ENCODE data around the gene FBL. TPM values are rescaled to one million over a fixed set of nuclear protein-coding genes. Genes with fewer than 3 reads are reported as not detected.

The FBL gene
- polyA plus RNA-seq, 12 donors: 213 to 300 (median 229) TPM; not detected in 1

DNA sequence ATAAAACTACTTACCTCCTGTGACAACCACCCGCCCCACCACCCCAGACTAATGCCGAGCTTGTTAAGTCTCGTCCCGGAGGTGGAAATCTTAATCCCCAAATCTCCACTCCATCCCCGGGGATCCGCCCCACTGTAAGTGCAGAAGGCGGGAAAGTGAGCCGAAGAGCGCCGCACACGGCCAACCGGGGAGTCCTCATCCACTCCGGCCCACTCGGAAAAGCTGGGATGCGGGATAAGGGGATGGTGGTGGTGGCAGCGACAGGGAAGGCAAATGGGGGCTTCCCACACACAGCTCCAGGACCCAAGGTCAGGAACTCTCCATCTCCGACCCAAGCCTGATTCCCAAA lies 621 bp downstream of the FBL start:
- DNase-seq: peak; percentile 33

DNA sequence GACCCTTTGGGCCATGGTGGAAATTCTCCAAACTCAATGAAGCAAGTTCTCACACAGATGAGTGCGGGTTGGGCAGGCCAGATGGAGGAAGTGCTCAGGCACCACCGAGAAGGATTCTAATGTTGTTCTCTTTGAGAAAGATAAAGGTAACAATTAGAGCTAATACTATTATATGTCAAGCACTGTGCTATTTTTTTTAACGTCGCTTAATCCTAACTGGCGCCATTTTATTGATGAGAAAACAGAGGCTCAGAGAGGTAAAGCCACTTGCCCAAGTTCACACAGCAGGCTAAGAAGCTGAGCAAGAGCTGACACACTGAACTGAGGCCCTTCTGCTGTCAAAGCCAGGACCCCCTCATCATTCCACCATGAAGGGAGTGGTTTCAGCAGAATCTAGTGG lies 1.0 kb downstream of the FBL start:
- DNase-seq: no peak

DNA sequence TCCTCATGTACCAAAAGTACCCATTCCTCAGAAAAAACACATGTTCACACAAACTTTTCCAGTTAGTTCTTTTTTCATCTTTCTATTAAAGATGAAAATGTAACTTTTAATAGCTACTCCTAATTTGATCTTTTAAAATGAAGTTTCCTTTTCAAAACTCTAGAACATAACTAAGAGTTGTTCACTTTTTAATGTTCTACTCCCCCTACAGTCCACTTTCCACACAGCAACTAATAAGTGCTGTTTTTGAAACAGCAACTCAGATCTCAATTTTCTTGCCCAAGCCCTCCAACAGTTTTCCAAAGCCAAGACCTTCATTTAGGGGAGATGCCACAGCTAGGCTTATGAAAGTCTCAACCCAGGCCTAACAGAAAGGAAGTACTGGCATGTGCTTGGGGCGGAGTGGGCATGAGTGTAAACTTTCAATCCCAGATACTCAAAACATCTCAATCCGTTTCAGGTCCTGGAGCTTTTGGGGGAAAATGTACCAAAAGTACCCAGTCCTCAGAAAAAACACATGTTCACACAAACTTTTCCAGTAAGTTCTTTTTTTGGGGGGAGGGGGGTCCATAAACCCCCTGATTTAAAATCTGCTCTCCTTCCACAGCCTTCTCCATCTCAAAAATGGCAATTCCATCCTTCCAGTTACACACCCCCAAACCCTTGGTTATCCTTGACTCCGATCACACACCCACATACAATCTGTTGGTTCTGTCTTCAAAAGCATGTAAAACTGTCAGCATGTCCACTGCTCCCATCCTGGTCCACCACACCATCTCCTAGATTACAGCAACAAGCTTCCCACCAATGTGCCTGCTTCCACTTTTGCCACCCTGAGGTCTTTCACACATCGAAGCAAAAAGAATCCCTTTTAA lies 2.0 kb downstream of the FBL start:
- DNase-seq: peak; percentile 46

DNA sequence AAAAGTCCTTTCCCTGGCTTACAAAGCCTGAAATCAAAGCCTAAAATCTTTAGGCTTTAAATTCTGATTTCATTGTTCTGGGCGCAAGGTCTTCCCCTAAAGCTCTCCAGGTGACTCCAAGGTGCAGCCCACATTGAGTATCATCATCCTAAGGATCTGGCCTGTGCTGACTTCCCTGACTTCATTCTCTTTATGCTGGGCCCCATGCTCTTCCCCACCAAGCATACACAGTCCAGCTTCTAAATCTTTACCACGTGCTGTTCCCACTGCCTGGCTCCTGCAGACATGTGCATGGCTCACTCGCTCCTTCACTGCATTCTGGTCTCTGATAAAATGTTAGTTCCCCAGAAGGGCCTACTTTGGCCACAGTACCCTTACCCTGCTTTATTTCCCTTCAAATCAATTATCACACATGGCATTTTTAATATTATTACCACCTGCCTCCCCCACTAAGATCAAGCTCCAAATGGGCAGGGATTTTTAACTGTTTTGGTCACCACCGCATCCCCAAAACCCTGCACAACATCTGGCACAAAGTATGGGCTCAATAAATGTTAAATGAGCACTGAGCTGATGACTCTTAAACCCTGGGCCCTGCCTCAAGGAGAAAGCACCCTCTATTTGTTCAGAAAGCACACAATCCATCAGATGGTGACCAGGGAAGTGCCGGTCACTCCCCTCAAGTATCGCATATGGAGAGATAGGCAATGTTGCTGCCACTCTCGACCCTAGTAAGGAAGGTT lies 3.3 kb downstream of the FBL start:
- DNase-seq: no peak

DNA sequence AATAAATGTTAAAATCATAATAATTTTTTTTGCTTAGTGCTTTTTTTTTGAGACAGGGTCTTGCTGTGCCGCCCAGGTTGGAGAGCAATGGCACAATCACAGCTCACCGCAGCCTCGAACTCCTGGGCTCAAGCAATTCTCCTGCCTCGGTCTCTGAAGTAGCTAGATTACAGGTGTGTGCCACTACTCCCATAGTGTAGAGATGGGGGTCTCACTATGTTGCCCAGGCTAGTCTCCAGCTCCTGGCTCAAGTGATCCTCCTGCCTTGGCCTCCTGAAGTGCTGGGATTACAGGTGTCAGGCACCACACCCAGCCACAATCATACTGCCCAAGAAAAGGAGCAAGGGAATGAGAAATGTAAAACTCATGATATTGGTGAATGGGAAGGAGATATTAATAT lies 5.1 kb downstream of the FBL start:
- DNase-seq: no peak

DNA sequence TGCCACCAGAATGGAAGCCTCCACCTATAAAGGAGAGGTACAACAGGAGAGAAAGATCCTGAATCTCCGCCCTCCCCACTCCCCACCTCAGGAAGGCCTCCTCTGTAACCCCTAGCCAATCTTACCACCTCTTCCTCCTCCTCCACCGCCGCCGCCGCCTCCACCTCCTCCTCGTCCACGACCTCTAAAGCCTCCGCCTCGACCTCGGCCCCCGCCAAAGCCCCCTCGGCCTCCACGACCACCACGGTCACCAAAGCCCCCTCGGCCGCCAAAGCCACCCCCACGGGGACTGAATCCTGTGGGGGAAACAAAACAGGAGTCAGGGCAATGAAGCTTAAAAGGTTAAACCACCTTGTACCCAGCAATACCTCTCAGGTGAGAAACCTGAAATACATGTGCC lies 5.7 kb downstream of the FBL start:
- no peak for DNase-seq

DNA sequence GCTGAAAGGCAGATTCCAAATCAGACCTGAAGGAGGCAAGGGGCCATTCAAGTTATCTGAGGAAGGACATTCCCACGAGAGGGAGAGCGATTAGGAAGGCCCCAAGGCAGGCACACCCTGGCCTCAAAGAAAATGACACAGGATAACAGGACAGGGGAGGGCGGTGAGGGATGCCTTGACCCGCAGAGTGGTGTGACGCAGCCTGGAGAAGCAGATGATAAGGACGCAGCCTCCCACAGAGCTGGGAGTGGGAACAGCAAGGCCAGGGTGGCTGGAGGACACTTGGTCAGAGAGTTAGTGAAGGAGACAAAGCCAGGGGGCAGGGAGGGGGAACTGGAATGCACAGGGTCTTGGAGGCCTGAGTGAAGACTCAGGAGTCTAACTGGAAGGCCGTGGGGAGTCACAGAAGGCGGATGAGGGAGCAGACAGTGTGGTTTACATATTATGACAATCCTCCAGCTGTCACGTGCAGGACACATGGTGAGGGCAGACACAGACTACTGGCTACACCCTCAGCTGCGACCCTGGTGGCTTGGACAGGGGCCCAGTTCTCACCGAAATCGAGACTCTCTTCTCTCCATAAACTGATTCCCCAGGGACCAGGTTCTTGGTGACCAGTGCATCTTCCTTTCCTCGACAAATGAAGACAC lies 6.4 kb downstream of the FBL start:
- DNase-seq: no peak

DNA sequence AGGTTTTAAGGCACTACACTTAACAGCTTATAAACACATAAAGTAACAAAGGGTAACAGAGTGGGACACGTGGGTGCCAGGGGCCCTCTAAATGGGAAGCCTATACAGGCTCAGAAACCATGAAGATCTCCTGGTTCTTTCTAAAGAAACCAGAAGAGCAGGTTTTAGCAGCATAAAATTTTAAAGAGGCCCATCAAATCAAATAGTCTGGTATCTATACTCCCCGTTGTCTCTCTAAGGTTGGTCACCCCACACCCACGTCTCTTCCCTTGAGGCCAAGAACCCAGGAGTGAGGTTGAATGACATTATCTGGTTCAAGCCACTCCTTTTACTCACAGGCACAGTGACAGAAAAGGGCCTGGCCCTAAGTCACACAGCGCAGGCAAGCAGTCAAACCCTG lies 7.6 kb downstream of the FBL start:
- no peak for DNase-seq

DNA sequence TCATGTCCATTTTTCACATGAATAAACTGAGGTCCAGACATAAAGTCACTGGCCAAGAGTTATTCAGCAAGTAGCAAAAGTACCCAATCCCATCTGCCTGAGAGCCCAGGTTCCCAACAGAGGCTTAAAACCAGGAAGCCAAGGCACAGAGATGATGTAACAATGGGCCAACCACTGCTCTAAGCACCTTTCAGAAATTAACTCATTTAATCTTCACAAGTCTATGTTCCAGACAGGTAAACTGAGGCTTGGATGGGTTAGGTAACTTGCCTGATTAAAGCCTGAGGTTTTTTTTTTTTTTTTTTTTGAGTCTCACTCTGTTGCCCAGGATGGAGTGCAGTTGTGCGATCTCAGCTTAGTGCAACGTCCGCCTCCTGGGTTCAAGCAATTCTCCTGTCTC lies 8.2 kb downstream of the FBL start:
- DNase-seq: no peak

DNA sequence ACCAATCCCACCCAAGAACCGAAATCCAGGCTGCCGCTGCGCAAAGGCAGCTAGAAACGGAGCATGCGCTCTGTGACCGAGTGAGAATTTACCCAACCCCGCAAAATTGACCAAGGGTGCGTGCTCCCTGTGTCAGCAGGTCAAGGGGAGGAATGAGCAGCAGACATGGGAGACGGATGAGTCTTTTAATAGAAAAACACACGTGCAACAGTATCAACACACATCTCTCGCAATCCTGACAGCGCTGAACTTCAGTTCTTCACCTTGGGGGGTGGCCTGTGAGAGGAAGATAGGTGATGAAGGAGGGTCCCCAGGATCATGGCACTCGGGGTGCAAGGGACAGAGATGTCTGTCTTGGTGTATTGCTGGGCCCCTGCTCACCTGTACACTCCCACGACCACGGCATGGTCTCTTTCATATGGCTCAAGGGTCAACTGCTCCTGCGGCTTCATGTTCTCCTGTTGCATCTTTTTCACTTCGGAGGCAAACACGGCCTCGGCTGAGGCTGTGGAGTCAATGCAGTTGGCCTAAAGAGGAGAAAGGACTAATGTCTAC lies 11.8 kb downstream of the FBL start:
- DNase-seq: no peak

DNA sequence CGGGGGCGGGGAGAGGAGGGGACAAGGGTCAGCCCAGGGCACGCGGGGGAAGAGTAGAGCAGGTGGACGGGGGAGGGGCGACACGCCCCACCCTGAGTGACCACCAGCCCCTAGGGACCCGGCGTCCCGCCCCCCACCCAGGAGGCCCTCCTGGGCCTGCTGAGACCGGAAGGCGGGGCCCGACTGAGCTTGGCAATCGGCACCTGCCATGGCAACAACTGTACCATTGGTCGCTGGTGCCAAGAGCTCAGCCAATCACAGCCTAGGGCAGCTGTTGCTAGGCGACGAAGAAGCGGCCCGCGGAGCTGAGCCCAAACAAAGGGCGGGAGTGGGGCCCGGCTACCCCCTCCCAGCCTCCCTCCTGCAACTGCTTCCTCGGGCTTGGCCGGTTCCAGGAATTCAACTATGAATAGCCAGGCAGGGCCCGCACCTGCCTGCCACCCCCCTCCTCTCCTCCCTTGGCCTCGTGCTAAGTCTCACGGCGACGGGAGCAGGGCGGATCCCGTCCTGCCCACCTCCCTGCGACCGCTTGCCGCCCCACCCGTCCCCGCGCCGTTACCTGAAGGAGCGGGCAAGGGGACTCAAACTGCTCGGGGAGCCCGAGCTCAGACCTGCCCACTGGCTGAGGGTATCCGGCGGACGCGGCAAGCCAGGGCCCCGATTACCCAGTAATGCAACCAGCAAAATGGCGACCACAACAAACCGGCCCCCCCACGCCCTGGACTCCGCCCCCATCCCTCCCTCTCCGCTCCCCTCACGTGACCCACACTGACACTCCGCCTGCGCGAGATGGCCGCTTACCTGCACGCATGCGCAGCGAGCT lies 12.5 kb downstream of the FBL start, which contains the start of gene DYRK1B:
DYRK1B (minus strand) TSS at position 699 of the 823 bp plus-strand sequence. CDS start 2,295 bp downstream, outside the sequence.
- peak; percentile 98 for DNase-seq

DNA sequence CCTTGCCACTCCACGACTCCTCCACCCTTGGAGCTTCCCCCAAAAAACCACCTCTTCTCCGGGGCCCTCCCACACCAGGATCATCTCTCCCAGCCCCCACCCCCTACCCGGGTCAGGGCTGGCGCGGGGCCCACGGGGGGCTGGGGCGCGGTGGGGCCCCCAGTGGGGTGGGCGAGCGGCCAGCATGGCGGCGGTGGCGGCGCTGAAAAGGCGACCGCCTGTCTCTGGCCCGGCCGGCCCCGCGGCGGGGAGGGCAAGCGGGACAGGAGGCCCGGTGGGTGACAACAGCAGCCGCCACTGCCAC lies 13.1 kb downstream of the FBL start:
- no peak for DNase-seq

DNA sequence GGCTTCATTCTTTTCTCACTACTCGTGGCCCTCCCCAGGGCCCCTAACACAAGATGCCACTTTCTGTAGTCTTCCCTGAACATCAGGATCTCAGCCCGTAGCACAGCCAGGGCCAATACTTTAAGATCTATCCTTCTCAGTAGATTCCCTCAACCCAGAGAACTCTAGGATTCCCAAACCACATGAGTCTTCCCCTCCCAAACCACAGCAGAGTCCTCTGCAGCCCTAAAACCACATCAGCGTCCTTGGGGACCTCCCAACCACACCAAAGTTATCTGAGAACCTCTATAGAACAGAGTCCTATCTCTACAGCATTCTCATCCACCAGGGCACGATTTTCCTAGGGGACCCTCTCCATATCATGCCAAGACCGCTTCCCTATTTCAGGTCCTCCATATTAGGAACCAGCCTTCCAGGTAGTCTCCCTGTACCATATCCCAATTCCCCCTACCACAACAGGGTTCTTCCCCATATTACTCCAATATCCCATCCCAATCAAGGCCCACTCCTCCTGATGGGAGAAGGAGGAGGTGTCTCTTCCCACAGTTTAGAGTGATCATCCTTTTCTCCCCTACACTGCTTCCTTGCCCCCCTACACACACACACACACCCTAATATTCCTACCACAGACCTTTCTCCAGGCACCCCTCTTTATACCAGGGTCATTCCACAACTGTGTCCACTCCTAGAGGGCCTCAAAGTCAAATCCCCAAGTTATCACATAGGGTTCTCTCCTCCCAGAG lies 13.7 kb downstream of the FBL start:
- DNase-seq: no peak

DNA sequence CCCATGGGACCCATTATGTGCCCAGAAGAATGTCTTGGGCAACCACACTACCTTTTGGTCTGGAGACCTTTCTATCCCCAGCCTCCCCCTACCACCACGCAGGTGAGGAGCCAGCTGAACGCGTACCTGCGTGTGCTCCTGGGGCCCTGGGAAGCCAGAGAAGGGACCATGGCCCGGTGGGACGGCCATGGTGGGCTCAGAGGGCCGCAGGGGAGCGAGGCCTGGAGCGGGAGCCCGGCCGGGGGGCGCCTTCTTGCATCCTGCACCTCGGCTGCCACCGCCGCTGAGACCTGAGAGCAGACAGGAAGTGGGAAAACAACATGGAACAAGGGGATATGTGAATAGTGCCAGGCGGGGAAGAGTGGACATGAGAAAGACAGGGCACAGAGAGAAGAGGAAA lies 14.5 kb downstream of the FBL start:
- DNase-seq: no peak

DNA sequence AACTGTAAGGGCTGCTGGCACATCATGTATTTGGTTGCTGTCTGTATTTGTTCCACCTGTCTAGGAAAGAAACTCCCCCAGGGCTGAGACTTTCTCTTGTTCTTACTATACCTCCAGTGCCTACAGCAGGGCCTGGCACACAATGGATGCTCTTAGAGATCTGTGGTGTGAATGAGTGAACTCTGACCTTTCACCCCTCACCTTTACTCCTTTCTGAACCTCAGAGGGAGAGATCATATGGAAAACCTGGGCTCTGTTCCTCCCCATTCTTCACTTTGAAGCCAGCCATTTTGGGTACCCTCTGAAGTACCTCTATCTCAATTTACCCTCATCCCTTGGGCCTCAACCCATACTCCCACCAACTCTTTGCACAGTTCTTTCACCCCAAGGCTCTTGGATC lies 15.3 kb downstream of the FBL start:
- no peak for DNase-seq

DNA sequence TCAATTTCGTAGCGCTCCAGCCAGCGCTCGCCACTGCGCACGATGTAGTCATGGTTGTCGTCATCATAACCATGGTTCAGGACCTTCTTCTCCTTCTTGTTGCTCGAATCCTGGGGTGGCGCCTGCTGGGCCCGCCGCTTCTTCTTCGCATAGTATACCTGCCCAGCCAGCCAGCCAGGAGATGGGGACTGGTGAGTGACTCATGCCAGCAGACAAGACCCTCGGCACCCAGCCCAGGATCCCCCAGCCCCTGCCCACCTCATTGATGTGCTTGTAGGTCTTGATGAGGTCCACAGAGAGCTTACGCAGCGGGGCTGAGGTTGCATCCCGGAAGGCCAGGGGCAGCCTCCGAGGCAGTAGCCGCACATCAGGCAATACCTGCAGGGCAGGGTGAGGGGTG lies 15.8 kb downstream of the FBL start:
- no peak for DNase-seq

DNA sequence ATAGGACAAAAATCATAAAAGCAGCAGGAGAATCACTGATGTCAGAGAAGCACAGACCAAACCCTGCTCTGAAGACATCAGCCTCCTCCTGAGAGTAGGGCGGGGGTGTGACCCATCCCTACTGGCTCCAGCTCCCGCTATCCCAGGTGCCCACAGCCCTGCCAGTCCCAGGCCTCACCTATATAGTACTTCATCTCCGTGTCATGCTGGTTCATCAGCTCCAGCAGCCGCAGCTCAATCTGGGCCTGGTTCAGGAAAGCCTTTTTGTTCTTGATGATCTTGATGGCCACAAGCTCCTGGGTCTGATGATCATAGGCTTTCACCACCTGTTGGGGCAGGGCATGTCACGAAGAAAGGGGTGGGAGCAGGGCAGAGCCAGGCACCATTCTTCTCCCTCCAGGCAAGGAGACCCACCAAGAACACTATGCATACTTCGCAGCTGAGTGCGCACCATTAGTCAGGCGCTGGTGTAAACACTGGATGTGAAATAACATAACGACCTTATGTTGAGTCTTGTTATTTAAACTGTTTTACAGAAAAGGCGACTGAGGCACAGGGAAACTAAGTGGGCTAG lies 16.4 kb downstream of the FBL start:
- DNase-seq: no peak

DNA sequence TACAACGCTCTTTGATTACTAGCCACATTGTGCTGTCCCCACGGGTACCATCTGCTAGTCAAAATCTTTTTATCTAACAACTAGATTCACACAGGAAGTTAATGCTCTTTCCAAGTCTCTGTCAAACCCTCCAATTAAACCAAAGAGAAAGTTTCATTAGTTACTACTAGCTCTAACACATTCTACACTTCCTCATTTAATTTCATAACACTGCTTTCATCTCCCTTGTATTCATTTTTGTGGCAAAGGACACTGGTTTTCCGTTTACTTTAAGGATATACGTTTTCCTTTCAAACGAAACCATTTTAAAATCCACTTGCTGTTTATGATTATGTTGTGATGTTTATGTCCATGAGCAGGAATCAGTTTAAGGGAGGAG lies 17.5 kb downstream of the FBL start:
- DNase-seq: no peak

DNA sequence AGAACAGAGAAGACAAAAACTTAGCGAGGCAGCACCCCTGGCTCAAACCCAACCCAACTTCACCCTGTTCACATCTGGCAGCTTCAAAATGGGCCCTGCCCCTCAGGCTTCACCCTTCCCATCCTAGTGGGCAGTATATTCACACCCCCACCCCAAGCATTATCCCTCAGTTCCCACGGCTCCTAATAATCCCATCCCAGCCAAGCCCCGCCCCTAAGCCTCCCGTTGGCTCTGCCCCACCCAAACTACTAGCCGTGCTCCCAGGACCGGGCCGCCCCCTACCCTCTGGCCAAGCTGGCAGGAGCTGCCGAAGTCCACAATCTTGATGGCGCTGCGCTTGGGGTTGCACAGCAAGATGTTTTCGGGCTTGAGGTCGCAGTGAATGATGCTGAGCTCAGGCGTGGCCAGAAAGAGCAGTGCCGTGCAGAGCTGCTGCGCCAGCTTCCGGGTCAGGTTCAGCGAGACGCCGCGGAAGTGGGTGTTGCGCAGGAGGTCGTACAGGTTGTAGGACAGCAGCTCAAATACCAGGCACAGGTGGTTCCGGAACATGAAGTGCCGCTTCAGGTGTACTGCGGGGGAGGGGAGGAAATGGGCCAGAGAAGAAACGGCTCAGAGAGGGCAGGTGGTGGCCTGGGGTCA lies 18.0 kb downstream of the FBL start:
- no peak for DNase-seq

DNA sequence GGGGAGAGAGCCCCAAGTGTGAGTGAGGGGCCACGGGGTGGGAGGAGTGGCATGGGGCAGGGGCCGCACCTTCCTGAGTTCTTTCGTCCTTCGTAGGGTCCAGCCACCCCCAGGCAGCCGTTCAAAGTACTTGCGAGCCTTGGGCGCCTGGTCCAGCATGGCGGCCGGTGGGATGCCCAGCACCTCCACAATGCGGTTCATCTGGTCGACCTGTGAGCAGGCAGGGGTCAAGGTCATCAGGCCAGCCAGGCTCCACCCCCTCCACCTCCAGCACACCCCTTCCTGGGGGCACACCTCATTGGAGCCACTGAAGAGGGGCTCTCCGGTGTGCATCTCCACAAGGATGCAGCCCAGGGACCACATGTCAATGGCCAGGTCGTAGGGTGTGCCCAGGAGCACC lies 19.0 kb downstream of the FBL start:
- no peak for DNase-seq
